Globus pallidus (tissue), 1 donor: Measurements from ENCODE around the gene SLC44A4.
"Not testable (repeated sequence)": the region's sequence is repeated elsewhere in the genome, so short reads cannot be mapped to it uniquely, and the experiment has no call there.

ENCODE experiments used
- DNase-seq: peaks from one replicate; pipeline ENCODE4 v3.0.0-alpha.2; 2015; ENCODE audit warnings: low spot score

SLC44A4 gene

GRCh38 chr6:31879901-31880300, 1.1 kb upstream of the SLC44A4 start:
- no peak for DNase-seq

- DNase-seq: no peak
These were observed 346 bp upstream of the SLC44A4 start for GRCh38 chr6:31879143-31879542.

DNA sequence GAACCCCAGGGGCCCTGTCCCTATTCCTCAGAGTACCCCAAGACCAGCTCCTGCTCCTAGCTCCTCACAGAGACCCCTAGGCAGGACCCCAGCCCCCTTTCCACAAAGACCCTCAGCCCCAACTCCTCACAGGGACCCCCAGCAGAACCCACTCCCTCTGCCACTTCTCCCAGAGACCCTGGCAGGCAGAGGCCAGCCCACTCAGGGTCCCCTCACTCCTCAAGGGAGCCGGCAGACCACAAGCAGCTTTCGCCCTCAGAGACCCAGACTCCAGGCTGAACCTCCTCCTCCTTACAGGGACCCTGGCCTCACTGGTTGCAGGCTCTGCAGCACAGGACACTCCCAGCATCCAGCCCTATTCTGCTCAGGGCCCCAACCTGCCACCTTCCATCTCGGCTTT, 575 bp downstream of the SLC44A4 start:
- no peak for DNase-seq

DNA sequence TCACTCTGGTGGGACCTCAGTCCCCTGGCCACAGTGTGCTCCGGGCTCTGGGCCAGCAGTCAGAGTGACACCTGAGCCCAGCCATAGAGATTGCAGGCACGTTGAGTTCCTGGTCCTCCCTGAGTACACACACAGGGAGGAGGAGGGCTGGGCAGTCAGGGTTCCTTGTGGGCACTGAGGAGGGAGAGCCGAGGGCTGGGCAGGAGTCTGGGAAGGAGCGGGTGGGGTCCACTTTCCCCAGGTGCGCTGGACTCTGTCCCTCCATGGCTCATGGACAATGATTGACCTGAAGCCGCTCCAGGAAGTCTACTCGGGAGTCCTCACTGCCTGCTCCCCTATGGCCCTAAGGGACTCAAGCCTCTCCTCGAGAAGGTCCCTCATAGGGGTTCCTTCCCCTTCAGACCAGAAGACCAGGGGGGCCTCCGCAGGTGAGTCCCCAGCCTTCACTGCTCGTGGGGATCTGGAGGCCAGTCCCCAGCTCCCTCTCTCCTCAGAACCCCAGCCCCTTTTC, 1.1 kb downstream of the SLC44A4 start:
- no peak for DNase-seq

GRCh38 chr6:31877125-31877650, 1.6 kb downstream of the SLC44A4 start:
- no peak for DNase-seq

DNA sequence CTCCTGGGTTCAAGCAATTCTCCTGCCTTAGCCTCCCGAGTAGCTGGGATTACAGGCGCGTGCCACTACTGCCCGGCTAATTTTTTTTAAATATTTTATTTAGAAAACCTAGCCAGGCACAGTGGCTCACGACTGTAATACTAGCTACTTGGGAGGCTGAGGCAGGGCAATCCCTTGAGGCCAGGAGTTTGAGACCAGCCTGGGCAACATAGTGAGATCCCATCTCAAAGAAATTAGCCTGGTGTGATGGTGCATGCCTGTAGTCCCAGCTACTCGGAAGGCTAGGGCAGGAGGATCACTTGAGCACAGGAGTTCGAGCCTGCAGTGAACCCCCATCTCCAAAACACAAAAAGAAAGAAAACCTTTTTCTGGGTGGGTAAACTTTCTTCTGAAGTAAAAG, 2.4 kb downstream of the SLC44A4 start:
- DNase-seq: no peak

DNA sequence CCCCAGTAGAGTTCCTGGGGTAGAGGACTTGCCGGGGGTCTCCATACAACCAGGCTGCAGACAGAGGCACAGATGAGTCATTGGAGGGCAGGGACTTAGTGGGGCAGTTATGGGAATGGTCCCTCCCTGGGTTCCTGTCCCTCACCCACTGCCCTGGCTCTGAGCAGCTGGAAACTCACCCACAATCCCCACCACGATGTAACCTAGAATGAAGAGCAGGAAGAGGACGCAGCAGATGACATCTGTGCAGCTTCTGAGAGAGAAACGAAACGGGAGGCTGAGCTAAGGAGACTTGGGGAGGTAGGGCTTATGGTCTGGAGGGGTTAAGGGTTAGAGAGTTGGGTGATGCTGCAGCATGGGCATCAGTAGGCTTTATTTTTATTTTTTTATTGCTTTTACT, 2.9 kb downstream of the SLC44A4 start:
- no peak for DNase-seq

DNA sequence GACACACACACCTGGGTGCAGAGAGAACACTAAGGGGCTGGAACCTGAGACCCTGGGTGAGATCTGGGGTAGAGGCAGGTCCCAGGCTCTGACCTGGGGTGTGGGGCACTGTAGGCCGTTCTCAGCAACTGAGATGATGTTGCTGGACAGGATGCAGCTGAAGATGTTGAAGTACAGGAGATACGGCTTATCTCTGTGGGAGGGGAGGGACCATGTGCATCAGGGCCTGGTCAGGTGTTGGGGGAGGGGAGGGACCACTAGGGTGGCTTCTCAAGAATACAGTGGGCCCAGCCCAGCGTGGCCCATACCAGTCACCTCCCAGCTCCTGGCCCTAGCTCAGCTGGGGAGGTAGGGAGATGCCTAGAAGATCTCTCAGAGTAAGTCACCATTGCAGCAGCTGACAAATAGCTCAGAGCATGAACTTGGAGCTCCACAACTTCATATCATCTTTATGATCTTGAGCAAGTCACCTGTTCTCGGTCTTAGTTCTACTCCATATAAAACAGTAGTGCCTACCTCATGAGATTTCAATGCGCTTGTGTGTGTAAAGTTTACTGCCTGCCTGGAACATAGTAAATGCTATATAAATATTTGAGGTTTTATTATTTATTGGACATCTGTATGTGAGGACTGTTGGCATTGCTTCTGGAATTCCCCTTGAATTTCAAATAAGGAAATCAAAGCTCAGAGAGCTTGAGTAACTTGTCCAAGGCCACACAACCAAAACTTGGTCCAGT, 3.8 kb downstream of the SLC44A4 start:
- no peak for DNase-seq

DNA sequence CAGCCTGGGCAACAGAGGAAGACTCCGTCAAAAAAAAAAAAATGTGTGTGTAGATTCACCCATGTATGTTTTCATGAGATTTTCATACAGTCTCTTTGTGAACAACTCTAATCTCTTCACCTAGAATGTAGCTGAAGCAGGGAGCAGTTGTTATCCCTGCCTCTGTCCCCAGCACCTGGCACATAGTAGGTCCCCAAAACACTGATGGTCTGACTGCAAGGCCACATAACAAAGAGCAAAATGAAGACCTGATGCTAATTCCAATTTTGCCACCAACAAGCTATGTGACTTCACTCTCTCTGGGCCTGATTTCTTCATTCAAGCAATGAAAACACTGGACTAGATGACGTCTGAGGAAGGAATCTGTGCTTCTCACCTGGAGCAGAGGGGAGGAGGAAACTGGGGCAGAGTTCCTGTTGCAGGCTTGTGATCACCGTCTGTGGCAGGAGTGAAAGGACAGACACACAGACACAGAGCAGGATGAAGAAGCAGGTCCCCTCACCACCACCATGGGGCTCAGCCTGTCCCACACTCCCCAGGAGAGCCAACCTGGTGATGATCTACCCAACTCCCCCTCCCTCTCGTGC, 4.6 kb downstream of the SLC44A4 start:
- no peak for DNase-seq

GRCh38 chr6:31871046-31871659, 7.6 kb downstream of the SLC44A4 start:
- no peak for DNase-seq

- DNase-seq: no peak
These were observed 8.3 kb downstream of the SLC44A4 start for GRCh38 chr6:31870385-31870921.

DNA sequence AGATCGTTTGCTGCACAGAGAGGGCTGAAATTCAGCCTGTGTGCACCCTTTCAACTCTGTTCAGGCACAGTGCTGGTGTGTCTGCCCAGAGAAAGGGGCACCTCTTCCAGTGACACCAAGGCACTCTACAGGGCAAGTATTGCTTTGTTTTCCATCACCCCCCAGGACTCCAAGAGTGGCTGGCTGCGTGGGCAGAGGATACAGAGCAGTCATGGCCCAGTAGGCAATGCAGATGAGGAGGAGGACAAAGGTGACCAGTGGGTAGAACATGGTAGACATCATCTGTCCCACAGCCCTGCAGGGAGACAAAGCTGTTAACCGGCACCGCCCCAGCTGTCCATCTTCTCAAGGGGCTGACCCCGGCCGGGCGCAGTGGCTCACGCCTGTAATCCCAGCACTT, 9.5 kb downstream of the SLC44A4 start:
- DNase-seq: no peak

DNA sequence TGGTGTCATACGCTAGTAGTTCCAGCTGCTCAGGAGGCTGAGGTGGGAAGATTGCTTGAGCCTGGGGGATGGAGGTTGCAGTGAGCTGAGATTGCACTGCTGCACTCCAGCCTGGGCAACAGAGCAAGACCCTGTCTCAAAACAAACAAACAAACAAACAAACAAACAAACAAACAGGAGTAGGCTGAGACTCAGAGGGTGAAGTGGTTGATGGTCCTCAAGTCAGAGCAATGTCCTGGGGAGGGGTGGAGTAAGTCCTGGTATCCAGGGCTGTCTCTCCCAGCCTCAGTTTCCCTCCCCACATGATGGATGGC, 10.2 kb downstream of the SLC44A4 start:
- not testable (repeated sequence) for DNase-seq

DNA sequence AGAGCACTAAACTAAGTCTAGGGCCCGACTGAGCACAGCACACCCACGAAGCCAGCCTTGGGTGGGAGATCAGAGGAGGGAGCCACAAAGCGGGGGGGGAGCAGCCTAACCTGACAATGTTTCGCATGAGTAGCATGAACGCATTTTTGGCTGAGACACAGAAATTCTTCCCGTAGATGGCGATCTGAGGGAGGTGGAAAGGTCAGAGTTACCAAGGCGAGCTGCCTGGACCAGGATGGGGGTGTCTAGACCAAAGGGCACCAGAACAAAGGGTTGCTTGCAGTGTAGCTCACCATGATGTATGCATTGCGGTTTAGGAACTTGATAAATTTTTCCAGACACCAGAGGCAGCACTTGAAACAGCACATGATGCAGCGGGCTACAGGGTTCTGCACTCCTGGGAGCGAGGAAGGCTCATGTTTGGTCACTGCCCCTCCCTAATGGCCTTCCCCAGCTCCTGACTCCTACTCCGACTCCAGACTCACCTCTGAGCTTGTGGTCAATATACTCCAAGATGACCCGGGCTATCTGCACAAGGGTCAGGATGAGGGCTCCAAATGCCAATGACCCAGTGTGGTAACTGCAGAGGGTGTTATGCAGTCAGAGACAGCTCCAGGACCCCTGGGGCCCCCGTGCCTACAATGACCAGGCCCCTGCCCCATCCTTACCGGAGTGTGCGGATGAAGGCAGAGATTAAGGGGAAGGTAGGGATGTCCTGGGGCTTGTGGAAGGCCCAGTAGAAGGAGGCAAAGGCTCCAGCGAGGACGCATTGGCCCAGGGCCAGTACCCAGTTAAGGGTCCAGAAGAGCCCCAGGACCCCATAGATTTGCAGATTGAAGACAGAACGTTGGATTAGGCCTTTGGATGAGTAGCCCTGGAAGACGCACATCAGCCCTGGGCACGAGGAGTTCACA, 13.3 kb downstream of the SLC44A4 start:
- no peak for DNase-seq

DNA sequence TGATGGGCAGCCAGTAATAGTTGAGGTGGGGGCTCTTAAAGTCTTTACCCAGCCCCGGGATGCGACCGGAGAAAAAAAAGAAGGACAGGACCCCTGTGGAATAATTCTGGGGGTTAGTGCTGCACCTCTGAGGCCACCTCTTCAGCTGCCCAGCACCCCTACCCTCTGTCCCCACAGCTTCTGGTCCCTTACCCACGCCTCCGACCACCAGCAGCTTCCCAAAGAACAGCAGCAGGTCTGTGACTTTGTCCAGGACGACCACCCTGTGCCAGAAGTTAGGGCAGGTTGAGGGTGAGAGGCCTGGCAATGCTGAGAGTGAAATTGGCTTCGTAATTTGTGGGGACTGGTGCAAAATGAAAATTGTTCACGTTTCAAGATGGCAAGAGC, 14.0 kb downstream of the SLC44A4 start:
- DNase-seq: no peak

DNA sequence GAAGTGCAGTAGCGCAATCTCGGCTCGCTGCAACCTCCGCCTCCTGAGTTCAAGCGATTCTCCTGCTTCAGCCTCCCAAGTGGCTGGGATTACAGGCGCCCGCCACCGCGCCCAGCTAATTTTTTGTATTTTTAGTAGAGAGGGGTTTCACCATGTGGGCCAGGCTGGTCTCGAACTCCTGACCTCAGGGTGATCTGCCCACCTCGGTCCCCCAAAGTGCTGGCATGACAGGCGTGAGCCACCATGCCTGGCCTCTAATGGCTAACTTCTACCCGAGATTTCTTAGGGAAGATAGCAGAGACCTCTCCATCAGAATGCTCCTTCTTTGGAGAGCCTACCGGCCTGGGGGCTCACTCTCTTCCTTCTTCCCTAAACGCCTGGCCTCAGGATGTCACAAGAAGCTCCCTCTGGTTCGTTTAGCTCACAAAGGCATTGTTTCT, 14.7 kb downstream of the SLC44A4 start:
- DNase-seq: not testable (repeated sequence)

- peak; percentile 100 for DNase-seq
These were observed 16.2 kb downstream of the SLC44A4 start, which contains the start of gene NEU1 for GRCh38 chr6:31862344-31863235. TSS of gene NEU1 (minus strand) at chr6:31862821. CDS start at chr6:31862776, 45 bp downstream.

DNA sequence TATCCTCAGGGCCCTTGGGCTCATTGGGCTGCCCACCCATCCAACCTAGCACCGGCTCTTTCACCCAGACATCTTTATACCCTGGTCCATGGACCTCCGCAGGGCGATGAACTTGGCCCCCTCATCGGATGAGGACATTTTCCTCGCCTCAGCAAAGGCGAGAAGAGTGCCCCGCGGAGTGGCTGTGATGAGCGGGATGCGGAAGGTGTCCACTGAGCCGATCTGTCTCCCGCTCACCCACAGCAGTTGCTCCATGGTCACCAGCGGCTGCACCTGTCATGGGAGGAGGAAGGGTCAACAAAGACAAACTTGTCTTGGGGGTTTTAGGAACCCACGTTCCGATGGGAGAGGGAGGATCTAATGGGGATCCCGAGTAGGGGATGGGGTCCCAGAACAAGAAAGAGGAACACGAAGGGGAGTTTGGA, 16.9 kb downstream of the SLC44A4 start:
- no peak for DNase-seq

GRCh38 chr6:31861150-31861549, 17.6 kb downstream of the SLC44A4 start:
- no peak for DNase-seq

GRCh38 chr6:31860349-31860748, 18.4 kb downstream of the SLC44A4 start:
- no peak for DNase-seq

GRCh38 chr6:31859923-31860322, 18.9 kb downstream of the SLC44A4 start:
- DNase-seq: no peak
